HG03064 (cell line): ENCODE measurements around the gene TNFRSF19.

ENCODE experiments used
- ATAC-seq: cut with Tn5 transposase; IDR thresholded peaks from one replicate; pipeline ENCODE4 v1.9.1; 2021; ENCODE audit warnings: low read depth; ENCODE audit not compliant: unreplicated experiment

TNFRSF19 gene

GRCh38 chr13:23645851-23646250 lies 75.6 kb downstream of the TNFRSF19 start:
- no peak for ATAC-seq

GRCh38 chr13:23651439-23651838 lies 81.2 kb downstream of the TNFRSF19 start:
- no peak for ATAC-seq

GRCh38 chr13:23651887-23652286 lies 81.7 kb downstream of the TNFRSF19 start:
- no peak for ATAC-seq

- ATAC-seq, result no peak
These were observed 82.9 kb downstream of the TNFRSF19 start for GRCh38 chr13:23652909-23653726.

GRCh38 chr13:23654111-23655110 lies 84.2 kb downstream of the TNFRSF19 start:
- ATAC-seq, result no peak

GRCh38 chr13:23655321-23655720 lies 85.1 kb downstream of the TNFRSF19 start:
- no peak for ATAC-seq

GRCh38 chr13:23656637-23657371 lies 86.6 kb downstream of the TNFRSF19 start:
- no peak for ATAC-seq

- no peak for ATAC-seq
These were observed 88.8 kb downstream of the TNFRSF19 start for GRCh38 chr13:23658929-23659541.

GRCh38 chr13:23660249-23660648 lies 90.0 kb downstream of the TNFRSF19 start:
- ATAC-seq, result no peak

- no peak for ATAC-seq
These were observed 96.4 kb downstream of the TNFRSF19 start for GRCh38 chr13:23666582-23666981.

- ATAC-seq, result no peak
These were observed 97.5 kb downstream of the TNFRSF19 start for GRCh38 chr13:23667750-23668149.

- no peak for ATAC-seq
These were observed 98.3 kb downstream of the TNFRSF19 start for GRCh38 chr13:23668562-23668961.

- ATAC-seq, result no peak
These were observed 100.6 kb downstream of the TNFRSF19 start for GRCh38 chr13:23670793-23671192.

GRCh38 chr13:23671377-23671776 lies 101.2 kb downstream of the TNFRSF19 start:
- no peak for ATAC-seq

GRCh38 chr13:23671897-23672296 lies 101.7 kb downstream of the TNFRSF19 start:
- no peak for ATAC-seq

- no peak for ATAC-seq
These were observed 102.4 kb downstream of the TNFRSF19 start for GRCh38 chr13:23672616-23673015.

- ATAC-seq, result no peak
These were observed 103.1 kb downstream of the TNFRSF19 start for GRCh38 chr13:23673354-23673753.

GRCh38 chr13:23673867-23674605 lies 103.8 kb downstream of the TNFRSF19 start:
- no peak for ATAC-seq

- no peak for ATAC-seq
These were observed 104.8 kb downstream of the TNFRSF19 start for GRCh38 chr13:23674795-23675640.
